ENCODE data around the gene MARS1. TPM values are rescaled to one million over a fixed set of nuclear protein-coding genes. Genes with fewer than 3 reads are reported as not detected.

Gene MARS1
- total and polyA plus RNA-seq, 2 donors (not counting 1 experiment from before 2014, with no cell fraction given) = 89.9 to 352 TPM

GRCh38 chr12:57525615-57526383 lies 37.9 kb downstream of the MARS1 start:
- H3K9me3 ChIP-seq (ENCODE audit: control insufficient read depth, insufficient read depth, low read depth, low read length) = no peaks in the 10 kb centered on the region
- H3K79me2 ChIP-seq (ENCODE audit: control insufficient read depth, insufficient read depth, low read length) = peaks cover 23% of the 10 kb centered on the region
- no peak overlapping the region for H3K4me2 ChIP-seq (ENCODE audit: extremely low read depth, insufficient read depth, low read length)
- H3K27ac ChIP-seq (ENCODE audit: insufficient read depth, low read length) = no peak overlapping the region
- H3K4me1 ChIP-seq (ENCODE audit: control insufficient read depth, extremely low read depth, insufficient read depth, low read length) = peaks cover 19% of the 10 kb centered on the region
- H3K27me3 ChIP-seq (ENCODE audit: control insufficient read depth, insufficient read depth, low read length) = no peaks in the 10 kb centered on the region
- no peak overlapping the region for H3K4me3 ChIP-seq (replicated peaks in 1 of 4; ENCODE audit: control extremely low read depth in 1 of 4, insufficient read depth in 1 of 4, low read depth in 3 of 4, low read length in 4 of 4)
- H3K9ac ChIP-seq (ENCODE audit: insufficient read depth, low read length) = no peak overlapping the region
- H4K20me1 ChIP-seq (ENCODE audit: control insufficient read depth, extremely low read depth, insufficient read depth, low read length) = no peaks in the 10 kb centered on the region
- TF ChIP-seq EZH2 (IDR thresholded peaks at IDR 0.05; ENCODE audit: low read length, missing control alignments) (no peak), CTCF (conservative IDR thresholded peaks at IDR 0.05 in 1 of 2, IDR thresholded peaks at IDR 0.05 in 1 of 2; ENCODE audit: low read depth in 1 of 2, low read length in 2 of 2) (no peak)
- H3K36me3 ChIP-seq (ENCODE audit: control insufficient read depth, insufficient read depth, low read length) = peaks cover 16% of the 10 kb centered on the region
- H2AFZ ChIP-seq (ENCODE audit: low read length) = no peak overlapping the region
- DNase-seq (ENCODE audit: low read depth in 2 of 2) = no peak

GRCh38 chr12:57526477-57527126 lies 38.7 kb downstream of the MARS1 start:
- Histone ChIP-seq H3K4me3 (replicated peaks in 1 of 4; ENCODE audit: control extremely low read depth in 1 of 4, insufficient read depth in 1 of 4, low read depth in 3 of 4, low read length in 4 of 4) (no peak overlapping the region), H3K9ac (ENCODE audit: insufficient read depth, low read length) (no peak overlapping the region), H3K79me2 (ENCODE audit: control insufficient read depth, insufficient read depth, low read length) (peaks cover 23% of the 10 kb centered on the region), H3K36me3 (ENCODE audit: control insufficient read depth, insufficient read depth, low read length) (peaks cover 18% of the 10 kb centered on the region), H3K27ac (ENCODE audit: insufficient read depth, low read length) (no peak overlapping the region), H3K4me1 (ENCODE audit: control insufficient read depth, extremely low read depth, insufficient read depth, low read length) (peaks cover 14% of the 10 kb centered on the region), H3K4me2 (ENCODE audit: extremely low read depth, insufficient read depth, low read length) (no peak overlapping the region), H3K9me3 (ENCODE audit: control insufficient read depth, insufficient read depth, low read depth, low read length) (no peaks in the 10 kb centered on the region), H4K20me1 (ENCODE audit: control insufficient read depth, extremely low read depth, insufficient read depth, low read length) (no peaks in the 10 kb centered on the region), H3K27me3 (ENCODE audit: control insufficient read depth, insufficient read depth, low read length) (no peaks in the 10 kb centered on the region), H2AFZ (ENCODE audit: low read length) (no peak overlapping the region)
- no peak for DNase-seq (ENCODE audit: low read depth in 2 of 2)
- TF ChIP-seq CTCF (conservative IDR thresholded peaks at IDR 0.05 in 1 of 2, IDR thresholded peaks at IDR 0.05 in 1 of 2; ENCODE audit: low read depth in 1 of 2, low read length in 2 of 2) (no peak), EZH2 (IDR thresholded peaks at IDR 0.05; ENCODE audit: low read length, missing control alignments) (no peak)

GRCh38 chr12:57527184-57527583 lies 39.3 kb downstream of the MARS1 start:
- no peak overlapping the region for H2AFZ ChIP-seq (ENCODE audit: low read length)
- H3K4me3 ChIP-seq (replicated peaks in 1 of 4; ENCODE audit: control extremely low read depth in 1 of 4, insufficient read depth in 1 of 4, low read depth in 3 of 4, low read length in 4 of 4) = no peak overlapping the region
- no peaks in the 10 kb centered on the region for H4K20me1 ChIP-seq (ENCODE audit: control insufficient read depth, extremely low read depth, insufficient read depth, low read length)
- H3K4me1 ChIP-seq (ENCODE audit: control insufficient read depth, extremely low read depth, insufficient read depth, low read length) = peaks cover 8% of the 10 kb centered on the region
- H3K9ac ChIP-seq (ENCODE audit: insufficient read depth, low read length) = no peak overlapping the region
- no peak for TF ChIP-seq CTCF (conservative IDR thresholded peaks at IDR 0.05 in 1 of 2, IDR thresholded peaks at IDR 0.05 in 1 of 2; ENCODE audit: low read depth in 1 of 2, low read length in 2 of 2)
- TF ChIP-seq EZH2 (IDR thresholded peaks at IDR 0.05; ENCODE audit: low read length, missing control alignments) = no peak
- H3K27ac ChIP-seq (ENCODE audit: insufficient read depth, low read length) = no peak overlapping the region
- no peak overlapping the region for H3K4me2 ChIP-seq (ENCODE audit: extremely low read depth, insufficient read depth, low read length)
- peaks cover 18% of the 10 kb centered on the region for H3K36me3 ChIP-seq (ENCODE audit: control insufficient read depth, insufficient read depth, low read length)
- H3K79me2 ChIP-seq (ENCODE audit: control insufficient read depth, insufficient read depth, low read length) = peaks cover 23% of the 10 kb centered on the region
- DNase-seq (ENCODE audit: low read depth in 2 of 2) = no peak
- H3K9me3 ChIP-seq (ENCODE audit: control insufficient read depth, insufficient read depth, low read depth, low read length) = no peaks in the 10 kb centered on the region
- no peaks in the 10 kb centered on the region for H3K27me3 ChIP-seq (ENCODE audit: control insufficient read depth, insufficient read depth, low read length)
